ENCODE measurements around the gene ZNF608.

ZNF608 gene

GRCh38 chr5:124747791-124748686, 1.6 kb upstream of the ZNF608 start:
- Histone ChIP-seq H3K9me3 (replicated peaks in 1 of 11) (peaks cover 0 to 16% (median 0%) of the 10 kb centered on the region in 11 experiments; a peak in 6 of 22 replicates), H3K4me1 (peaks cover 15 to 51% (median 37%) of the 10 kb centered on the region in 10 experiments), H3K27ac (peak overlapping the region; percentile 71 to 92 (median 88); a peak in 21 of 22 replicates), H3K36me3 (peaks cover 0 to 18% (median 0%) of the 10 kb centered on the region in 11 experiments; a peak in 2 of 22 replicates), H3K4me2 (peak overlapping the region; percentile 92 to 100 (median 96)), H3K9ac (peak overlapping the region; percentile 84 to 90 (median 86); a peak in 21 of 22 replicates), H3K27me3 (peaks cover 0 to 12% (median 0%) of the 10 kb centered on the region in 11 experiments; a peak in 3 of 22 replicates), H3K4me3 (peak overlapping the region; percentile 60 to 98 (median 76)), H4K20me1 (peaks cover 0 to 13% (median 0%) of the 10 kb centered on the region in 11 experiments; a peak in 5 of 22 replicates)
- no peak for TF ChIP-seq Cebpa-rat (IDR thresholded peaks at IDR 0.05)

GRCh38 chr5:124746916-124747790, 714 bp upstream of the ZNF608 start:
- peaks cover 0 to 8% (median 0%) of the 10 kb centered on the region in 11 experiments; a peak in 4 of 22 replicates for H3K9me3 ChIP-seq (replicated peaks in 1 of 11)
- H3K4me2 ChIP-seq, result peak overlapping the region; percentile 92 to 100 (median 96)
- H3K4me3 ChIP-seq, result peak overlapping the region; percentile 60 to 98 (median 76)
- H3K36me3 ChIP-seq, result peaks cover 0 to 22% (median 0%) of the 10 kb centered on the region in 11 experiments; a peak in 2 of 22 replicates
- peaks cover 15 to 60% (median 46%) of the 10 kb centered on the region in 10 experiments for H3K4me1 ChIP-seq
- H4K20me1 ChIP-seq, result peaks cover 0 to 22% (median 0%) of the 10 kb centered on the region in 11 experiments; a peak in 5 of 22 replicates
- H3K27me3 ChIP-seq, result peaks cover 0 to 12% (median 0%) of the 10 kb centered on the region in 11 experiments; a peak in 3 of 22 replicates
- peak overlapping the region; percentile 84 to 90 (median 86) for H3K9ac ChIP-seq
- H3K27ac ChIP-seq, result peak overlapping the region; percentile 78 to 92 (median 88)
- no peak for TF ChIP-seq Cebpa-rat (IDR thresholded peaks at IDR 0.05)

GRCh38 chr5:124745007-124745927, 1.2 kb downstream of the ZNF608 start:
- peak overlapping the region; percentile 74 to 92 (median 88); a peak in 19 of 22 replicates for H3K27ac ChIP-seq
- H3K4me2 ChIP-seq, result peak overlapping the region; percentile 92 to 100 (median 96)
- no peaks in the 10 kb centered on the region for H3K9me3 ChIP-seq (replicated peaks in 1 of 11)
- H3K4me1 ChIP-seq, result peaks cover 18 to 77% (median 58%) of the 10 kb centered on the region in 10 experiments
- peaks cover 0 to 38% (median 0%) of the 10 kb centered on the region in 11 experiments; a peak in 2 of 22 replicates for H3K36me3 ChIP-seq
- peak overlapping the region; percentile 77 to 90 (median 86); a peak in 20 of 22 replicates for H3K9ac ChIP-seq
- no peak for TF ChIP-seq Cebpa-rat (IDR thresholded peaks at IDR 0.05)
- H3K4me3 ChIP-seq, result peak overlapping the region; percentile 60 to 98 (median 76)
- peaks cover 0 to 41% (median 0%) of the 10 kb centered on the region in 11 experiments; a peak in 8 of 22 replicates for H4K20me1 ChIP-seq
- peaks cover 0 to 12% (median 0%) of the 10 kb centered on the region in 11 experiments; a peak in 3 of 22 replicates for H3K27me3 ChIP-seq

GRCh38 chr5:124744170-124744971, 2.1 kb downstream of the ZNF608 start:
- H3K4me2 ChIP-seq, result peak overlapping the region; percentile 92 to 100 (median 96)
- peaks cover 18 to 77% (median 61%) of the 10 kb centered on the region in 10 experiments for H3K4me1 ChIP-seq
- TF ChIP-seq Cebpa-rat (IDR thresholded peaks at IDR 0.05), result no peak
- peak overlapping the region; percentile 28 to 92 (median 82); a peak in 19 of 22 replicates for H3K27ac ChIP-seq
- H3K9me3 ChIP-seq (replicated peaks in 1 of 11), result no peaks in the 10 kb centered on the region
- peaks cover 0 to 50% (median 0%) of the 10 kb centered on the region in 11 experiments; a peak in 8 of 22 replicates for H4K20me1 ChIP-seq
- peaks cover 0 to 45% (median 0%) of the 10 kb centered on the region in 11 experiments; a peak in 2 of 22 replicates for H3K36me3 ChIP-seq
- H3K4me3 ChIP-seq, result peak overlapping the region; percentile 60 to 98 (median 76)
- peak overlapping the region; percentile 76 to 90 (median 86); a peak in 21 of 22 replicates for H3K9ac ChIP-seq
- peaks cover 0 to 12% (median 0%) of the 10 kb centered on the region in 11 experiments; a peak in 3 of 22 replicates for H3K27me3 ChIP-seq

GRCh38 chr5:124743602-124744169, 2.8 kb downstream of the ZNF608 start:
- Histone ChIP-seq H3K4me3 (peak overlapping the region; percentile 60 to 98 (median 76)), H4K20me1 (peaks cover 0 to 57% (median 0%) of the 10 kb centered on the region in 11 experiments; a peak in 8 of 22 replicates), H3K4me1 (peaks cover 24 to 83% (median 67%) of the 10 kb centered on the region in 10 experiments), H3K9ac (peak overlapping the region; percentile 76 to 90 (median 86); a peak in 21 of 22 replicates), H3K4me2 (peak overlapping the region; percentile 92 to 100 (median 96)), H3K27ac (peak overlapping the region; percentile 28 to 92 (median 82); a peak in 19 of 22 replicates), H3K9me3 (replicated peaks in 1 of 11) (no peaks in the 10 kb centered on the region), H3K36me3 (peaks cover 0 to 45% (median 0%) of the 10 kb centered on the region in 11 experiments; a peak in 2 of 22 replicates), H3K27me3 (peaks cover 0 to 12% (median 0%) of the 10 kb centered on the region in 11 experiments; a peak in 3 of 22 replicates)
- no peak for TF ChIP-seq Cebpa-rat (IDR thresholded peaks at IDR 0.05)

GRCh38 chr5:124742983-124743601, 3.3 kb downstream of the ZNF608 start:
- peaks cover 30 to 88% (median 72%) of the 10 kb centered on the region in 10 experiments for H3K4me1 ChIP-seq
- peaks cover 0 to 45% (median 0%) of the 10 kb centered on the region in 11 experiments; a peak in 2 of 22 replicates for H3K36me3 ChIP-seq
- peak overlapping the region in 8 of 11 experiments; percentile 74 to 92 (median 88); a peak in 16 of 22 replicates for H3K27ac ChIP-seq
- H4K20me1 ChIP-seq, result peaks cover 0 to 63% (median 4%) of the 10 kb centered on the region in 11 experiments; a peak in 8 of 22 replicates
- peaks cover 0 to 12% (median 0%) of the 10 kb centered on the region in 11 experiments; a peak in 3 of 22 replicates for H3K27me3 ChIP-seq
- peak overlapping the region; percentile 92 to 100 (median 96) for H3K4me2 ChIP-seq
- no peaks in the 10 kb centered on the region for H3K9me3 ChIP-seq (replicated peaks in 1 of 11)
- peak overlapping the region in 10 of 11 experiments; percentile 77 to 90 (median 86); a peak in 19 of 22 replicates for H3K9ac ChIP-seq
- no peak for TF ChIP-seq Cebpa-rat (IDR thresholded peaks at IDR 0.05)
- peak overlapping the region; percentile 60 to 98 (median 76); a peak in 19 of 20 replicates for H3K4me3 ChIP-seq
